ENCODE results near the gene PHACTR3. TPM values are rescaled to one million over a fixed set of nuclear protein-coding genes. Genes with fewer than 3 reads are reported as not detected.

Gene PHACTR3
- total and polyA plus RNA-seq, 2 of the 8 experiments (the other 6 are each of a cell fraction or from before 2014, with no cell fraction given), result 0.05 to 0.13 TPM

- 77% methylated on average over 3 of the region's 3 CpGs; no CpG with 5 or more reads in 1 of the 2 experiments for WGBS, 2 experiments (ENCODE audit: extremely low coverage in 1 of 2, insufficient coverage in 1 of 2, insufficient read length in 1 of 2, insufficient replicate concordance in 2 of 2, low coverage in 1 of 2, low lambda C conversion rate in 2 of 2, missing lambda C conversion rate in 1 of 2)
Measured at GRCh38 chr20:59646487-59646886, 42.1 kb downstream of the PHACTR3 start.

More at GRCh38 chr20:59646487-59646886, 42.1 kb downstream of the PHACTR3 start:
- H2BK5ac ChIP-seq (ENCODE audit: low read depth, low read length), result no peak overlapping the region
- no peak overlapping the region for H2AK5ac ChIP-seq (ENCODE audit: low read depth, low read length)
- H3K27me3 ChIP-seq (replicated peaks in 1 of 4; ENCODE audit: control insufficient read depth in 3 of 4, extremely low read depth in 1 of 4, insufficient read depth in 3 of 4, low read length in 3 of 4), result no peaks in the 10 kb centered on the region
- H3K36me3 ChIP-seq (ENCODE audit: control insufficient read depth in 2 of 4, insufficient read depth in 4 of 4, low read length in 3 of 4), result no peaks in the 10 kb centered on the region
- no peak overlapping the region for H3K4me2 ChIP-seq (ENCODE audit: insufficient read depth in 1 of 2, low read depth in 2 of 2, low read length in 2 of 2)
- H3K4me3 ChIP-seq (ENCODE audit: extremely low read depth in 1 of 4, insufficient read depth in 2 of 4, low read depth in 3 of 4, low read length in 4 of 4), result no peak overlapping the region
- POLR2A ChIA-PET (ENCODE audit: partially characterized antibody), result no interaction called here
- no peak overlapping the region for H2BK20ac ChIP-seq (ENCODE audit: low read length)
- H2BK12ac ChIP-seq (ENCODE audit: low read depth, low read length), result no peak overlapping the region
- H3K79me2 ChIP-seq (ENCODE audit: control insufficient read depth in 1 of 2, insufficient read depth in 2 of 2, low read length in 2 of 2), result no peaks in the 10 kb centered on the region
- no peak overlapping the region for H2BK120ac ChIP-seq (replicated peaks; ENCODE audit: low read depth, low read length)
- DNase-seq (ENCODE audit: low read depth in 1 of 2, low spot score in 2 of 2) (no peak), FAIRE-seq (no peak)
- H3K79me1 ChIP-seq (ENCODE audit: low read depth, low read length), result no peaks in the 10 kb centered on the region
- H4K20me1 ChIP-seq (replicated peaks in 1 of 2; ENCODE audit: control insufficient read depth in 1 of 2, insufficient read depth in 2 of 2, low read length in 2 of 2), result no peaks in the 10 kb centered on the region
- peaks cover 79 to 88% of the 10 kb centered on the region in 2 experiments for H3K9me3 ChIP-seq (ENCODE audit: insufficient read depth in 2 of 2, low read depth in 1 of 2, low read length in 1 of 2)
- H3K23me2 ChIP-seq (ENCODE audit: low read depth, low read length), result no peaks in the 10 kb centered on the region
- H3K27ac ChIP-seq (ENCODE audit: low read depth, low read length), result no peak overlapping the region
- H3K18ac ChIP-seq (ENCODE audit: extremely low read depth, low read length), result no peak overlapping the region
- no peak overlapping the region for H3K14ac ChIP-seq (ENCODE audit: insufficient read length)
- no peaks in the 10 kb centered on the region for H3K4me1 ChIP-seq (replicated peaks in 1 of 4; ENCODE audit: control insufficient read depth in 3 of 4, insufficient read depth in 4 of 4, low read length in 3 of 4)
- CTCF ChIA-PET (ENCODE audit: partially characterized antibody), result no interaction called here
- no peak overlapping the region for H4K91ac ChIP-seq (replicated peaks; ENCODE audit: insufficient read length, low read length)
- H3K56ac ChIP-seq (replicated peaks; ENCODE audit: insufficient read length, low read depth, low read length), result no peak overlapping the region
- no peak overlapping the region for H3K23ac ChIP-seq (ENCODE audit: insufficient read length)
- H3K4ac ChIP-seq (replicated peaks; ENCODE audit: insufficient read length, low read depth, low read length), result no peak overlapping the region
- no peak overlapping the region for H2AFZ ChIP-seq (ENCODE audit: low read length)
- H3K9ac ChIP-seq (replicated peaks in 1 of 4; ENCODE audit: extremely low read depth in 1 of 4, low read depth in 3 of 4, low read length in 3 of 4), result no peak overlapping the region
- H4K8ac ChIP-seq (ENCODE audit: extremely low read depth, insufficient read depth, low read length), result no peak overlapping the region
- TF ChIP-seq ASH2L (IDR thresholded peaks at IDR 0.05; ENCODE audit: low read length) (no peak), NANOG (IDR thresholded peaks at IDR 0.05; ENCODE audit: insufficient read depth, low read depth, low read length, poor library complexity, severe bottlenecking) (no peak), ZNF274 (IDR thresholded peaks at IDR 0.05; ENCODE audit: borderline replicate concordance, extremely low read depth, low read length) (no peak)
- H4K5ac ChIP-seq (ENCODE audit: insufficient read length, low read depth, low read length), result no peak overlapping the region
- no peak overlapping the region for H2BK15ac ChIP-seq (ENCODE audit: low read length)
